Endothelial cell (in vitro differentiated cells): Measurements from ENCODE around the gene PTGER2. TPM values are rescaled to one million over a fixed set of nuclear protein-coding genes. Genes with fewer than 3 reads are reported as not detected.

Experiments
- DNase-seq: peaks from one replicate; pipeline ENCODE4 v3.0.0; 2021; ENCODE audit warnings: low spot score
- H3K27ac Mint-ChIP-seq: one replicate; pipeline ENCODE4 v1.8.0; 2021; ENCODE audit warnings: mixed read lengths, inconsistent platforms; ENCODE audit not compliant: unreplicated experiment
- H3K27me3 Mint-ChIP-seq: one replicate; pipeline ENCODE4 v1.8.0; 2021; ENCODE audit warnings: mild to moderate bottlenecking, moderate library complexity, mixed read lengths, inconsistent platforms; ENCODE audit not compliant: unreplicated experiment
- H3K36me3 Mint-ChIP-seq: one replicate; pipeline ENCODE4 v1.8.0; 2021; ENCODE audit warnings: mild to moderate bottlenecking, low read depth, mixed read lengths, inconsistent platforms; ENCODE audit not compliant: unreplicated experiment
- H3K4me1 Mint-ChIP-seq: one replicate; pipeline ENCODE4 v1.8.0; 2021; ENCODE audit warnings: mild to moderate bottlenecking, mixed read lengths, inconsistent platforms; ENCODE audit not compliant: unreplicated experiment
- H3K4me3 Mint-ChIP-seq: one replicate; pipeline ENCODE4 v1.8.0; 2021; ENCODE audit warnings: mild to moderate bottlenecking, mixed read lengths, inconsistent platforms; ENCODE audit not compliant: unreplicated experiment
- H3K9me3 Mint-ChIP-seq: one replicate; pipeline ENCODE4 v1.8.0; 2021; ENCODE audit warnings: mixed read lengths, inconsistent platforms; ENCODE audit not compliant: unreplicated experiment
- CTCF ChIP-seq: fragments of 200-600 bp; sonication (generic); IDR thresholded peaks from one replicate; pipeline ENCODE4 v1.5.0; 2021; ENCODE audit warnings: antibody characterized with exemption; ENCODE audit not compliant: unreplicated experiment
- total RNA-seq: library from RNA; stranded (reverse); fragmentation: NEBNext Ultra II Directional; extraction: Animal tissue kit (Norgen Biotek cat#: 25700); gene quantifications from one replicate; pipeline ENCODE4 v1.2.1, GENCODE V29; 2021; ENCODE audit not compliant: unreplicated experiment

The PTGER2 gene
- total RNA-seq, 1 donor from 2014 or later: not detected

GRCh38 chr14:52350445-52350844 is 36.3 kb downstream of the PTGER2 start:
- H3K27ac Mint-ChIP-seq: no peak overlapping the region
- H3K36me3 Mint-ChIP-seq: no peaks in the 10 kb centered on the region
- H3K4me1 Mint-ChIP-seq: no peaks in the 10 kb centered on the region
- no peak for DNase-seq
- no peak overlapping the region for H3K4me3 Mint-ChIP-seq
- no peaks in the 10 kb centered on the region for H3K27me3 Mint-ChIP-seq
- no peak for TF ChIP-seq CTCF
- no peaks in the 10 kb centered on the region for H3K9me3 Mint-ChIP-seq

- no peaks in the 10 kb centered on the region for H3K27me3 Mint-ChIP-seq
- H3K27ac Mint-ChIP-seq: no peak overlapping the region
- no peaks in the 10 kb centered on the region for H3K9me3 Mint-ChIP-seq
- H3K36me3 Mint-ChIP-seq: no peaks in the 10 kb centered on the region
- no peaks in the 10 kb centered on the region for H3K4me1 Mint-ChIP-seq
- no peak for TF ChIP-seq CTCF
- no peak overlapping the region for H3K4me3 Mint-ChIP-seq
- DNase-seq: no peak
Observed at GRCh38 chr14:52351233-52352060, 37.3 kb downstream of the PTGER2 start.

- no peaks in the 10 kb centered on the region for H3K4me1 Mint-ChIP-seq
- no peak overlapping the region for H3K27ac Mint-ChIP-seq
- TF ChIP-seq CTCF: no peak
- H3K4me3 Mint-ChIP-seq: no peak overlapping the region
- H3K27me3 Mint-ChIP-seq: no peaks in the 10 kb centered on the region
- DNase-seq: no peak
- H3K9me3 Mint-ChIP-seq: no peaks in the 10 kb centered on the region
- H3K36me3 Mint-ChIP-seq: no peaks in the 10 kb centered on the region
Observed at GRCh38 chr14:52352061-52352491, 38.0 kb downstream of the PTGER2 start.

GRCh38 chr14:52352569-52352968 is 38.5 kb downstream of the PTGER2 start:
- Mint-ChIP-seq H3K4me3 (no peak overlapping the region), H3K36me3 (no peaks in the 10 kb centered on the region), H3K4me1 (no peaks in the 10 kb centered on the region), H3K9me3 (no peaks in the 10 kb centered on the region), H3K27me3 (no peaks in the 10 kb centered on the region), H3K27ac (no peak overlapping the region)
- TF ChIP-seq CTCF: no peak
- no peak for DNase-seq

- Mint-ChIP-seq H3K27me3 (no peaks in the 10 kb centered on the region), H3K36me3 (no peaks in the 10 kb centered on the region), H3K4me3 (no peak overlapping the region), H3K4me1 (no peaks in the 10 kb centered on the region), H3K9me3 (no peaks in the 10 kb centered on the region), H3K27ac (no peak overlapping the region)
- no peak for DNase-seq
- no peak for TF ChIP-seq CTCF
Observed at GRCh38 chr14:52354242-52354641, 40.1 kb downstream of the PTGER2 start.
